Measurements from ENCODE around the gene SEPSECS. TPM values are rescaled to one million over a fixed set of nuclear protein-coding genes. Genes with fewer than 3 reads are reported as not detected.

SEPSECS gene
- total RNA-seq, 2 experiments from 2014 or later: 18.5 to 18.7 TPM

DNA sequence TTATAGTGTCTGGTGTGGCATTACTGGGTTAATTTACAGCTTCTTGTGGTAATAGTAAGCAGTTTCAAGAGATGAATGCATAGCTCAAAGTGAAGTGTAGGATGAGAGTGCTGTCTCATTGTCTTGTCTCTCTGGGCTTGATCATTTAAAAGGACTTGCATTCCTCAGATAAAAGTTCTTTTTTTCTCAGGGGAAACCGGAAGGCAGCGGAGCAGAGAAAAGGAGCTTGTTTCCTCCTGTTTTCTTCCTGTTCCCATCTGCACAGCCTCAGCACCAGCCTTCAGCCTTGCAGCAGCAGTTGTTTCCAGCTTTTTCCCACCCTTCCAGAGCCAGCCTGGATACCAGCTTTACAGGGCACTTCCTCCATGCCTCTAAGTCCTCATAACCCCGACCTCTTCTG is 68.1 kb downstream of the SEPSECS start:
- peaks cover 61% of the 10 kb centered on the region for H3K27me3 Mint-ChIP-seq
- H3K36me3 ChIP-seq (ENCODE audit: insufficient read depth, low read length): no peaks in the 10 kb centered on the region
- peaks cover 6% of the 10 kb centered on the region for H3K4me1 Mint-ChIP-seq (ENCODE audit: low read depth)
- H3K4me3 Mint-ChIP-seq: no peak overlapping the region
- no peaks in the 10 kb centered on the region for H3K36me3 Mint-ChIP-seq (ENCODE audit: low read depth)
- H3K27ac Mint-ChIP-seq: no peak overlapping the region
- no peak overlapping the region for H3K4me3 ChIP-seq (ENCODE audit: low read length)
- POLR2A ChIA-PET: no interaction called here
- TF ChIP-seq, protein P1, sequence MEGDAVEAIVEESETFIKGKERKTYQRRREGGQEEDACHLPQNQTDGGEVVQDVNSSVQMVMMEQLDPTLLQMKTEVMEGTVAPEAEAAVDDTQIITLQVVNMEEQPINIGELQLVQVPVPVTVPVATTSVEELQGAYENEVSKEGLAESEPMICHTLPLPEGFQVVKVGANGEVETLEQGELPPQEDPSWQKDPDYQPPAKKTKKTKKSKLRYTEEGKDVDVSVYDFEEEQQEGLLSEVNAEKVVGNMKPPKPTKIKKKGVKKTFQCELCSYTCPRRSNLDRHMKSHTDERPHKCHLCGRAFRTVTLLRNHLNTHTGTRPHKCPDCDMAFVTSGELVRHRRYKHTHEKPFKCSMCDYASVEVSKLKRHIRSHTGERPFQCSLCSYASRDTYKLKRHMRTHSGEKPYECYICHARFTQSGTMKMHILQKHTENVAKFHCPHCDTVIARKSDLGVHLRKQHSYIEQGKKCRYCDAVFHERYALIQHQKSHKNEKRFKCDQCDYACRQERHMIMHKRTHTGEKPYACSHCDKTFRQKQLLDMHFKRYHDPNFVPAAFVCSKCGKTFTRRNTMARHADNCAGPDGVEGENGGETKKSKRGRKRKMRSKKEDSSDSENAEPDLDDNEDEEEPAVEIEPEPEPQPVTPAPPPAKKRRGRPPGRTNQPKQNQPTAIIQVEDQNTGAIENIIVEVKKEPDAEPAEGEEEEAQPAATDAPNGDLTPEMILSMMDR (IDR thresholded peaks at IDR 0.05): no peak
- peaks cover 9% of the 10 kb centered on the region for H3K4me1 ChIP-seq (ENCODE audit: insufficient read depth, low read length)
- ATAC-seq (ENCODE audit: poor library complexity) (no peak), DNase-seq (no peak)
- intact Hi-C loops (cut with DNase I, micrococcal nuclease): no loop called here
- H3K9me3 ChIP-seq (ENCODE audit: control insufficient read depth in 1 of 2, insufficient read depth in 1 of 2, low read length in 2 of 2): peaks cover 0 to 20% of the 10 kb centered on the region in 2 experiments
- peaks cover 14 to 30% of the 10 kb centered on the region in 2 experiments for H3K27me3 ChIP-seq (ENCODE audit: control insufficient read depth in 1 of 2, insufficient read depth in 2 of 2, low read length in 2 of 2)
- CTCF ChIA-PET: no interaction called here
- no peak overlapping the region for H3K27ac ChIP-seq (ENCODE audit: low read depth in 1 of 2, low read length in 2 of 2)
- H3K9me3 Mint-ChIP-seq: peaks cover 6% of the 10 kb centered on the region

DNA sequence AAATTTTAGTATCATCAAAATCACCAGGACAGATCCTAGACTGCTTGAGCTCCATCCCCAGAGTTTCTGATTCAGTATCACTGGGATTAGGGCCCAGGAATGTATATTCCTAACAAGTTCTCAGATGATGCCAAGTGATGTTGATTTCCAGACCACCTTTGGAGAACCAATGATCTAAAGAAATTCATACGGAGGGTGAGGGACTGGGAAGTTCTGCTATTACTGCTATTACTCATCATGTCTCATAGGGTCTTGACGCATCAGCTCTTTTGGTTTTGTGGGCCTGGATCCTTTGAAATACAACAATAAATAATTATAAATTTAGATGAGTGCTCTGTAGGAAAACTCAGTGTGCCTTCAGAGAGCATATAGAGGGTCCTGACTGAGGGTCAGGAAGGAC is 69.7 kb downstream of the SEPSECS start:
- H3K27ac Mint-ChIP-seq: no peak overlapping the region
- TF ChIP-seq, protein P1 (IDR thresholded peaks at IDR 0.05): no peak
- H3K4me1 ChIP-seq (ENCODE audit: insufficient read depth, low read length): peaks cover 9% of the 10 kb centered on the region
- peaks cover 0 to 12% of the 10 kb centered on the region in 2 experiments for H3K9me3 ChIP-seq (ENCODE audit: control insufficient read depth in 1 of 2, insufficient read depth in 1 of 2, low read length in 2 of 2)
- intact Hi-C loops (cut with DNase I, micrococcal nuclease): no loop called here
- no peaks in the 10 kb centered on the region for H3K36me3 Mint-ChIP-seq (ENCODE audit: low read depth)
- no peak for ATAC-seq (ENCODE audit: poor library complexity)
- H3K36me3 ChIP-seq (ENCODE audit: insufficient read depth, low read length): no peaks in the 10 kb centered on the region
- H3K4me1 Mint-ChIP-seq (ENCODE audit: low read depth): peaks cover 6% of the 10 kb centered on the region
- H3K27me3 Mint-ChIP-seq: peaks cover 69% of the 10 kb centered on the region
- H3K4me3 ChIP-seq (ENCODE audit: low read length): no peak overlapping the region
- no peak for DNase-seq
- CTCF ChIA-PET: no interaction called here
- H3K9me3 Mint-ChIP-seq: peaks cover 6% of the 10 kb centered on the region
- POLR2A ChIA-PET: no interaction called here
- no peak overlapping the region for H3K4me3 Mint-ChIP-seq
- no peak overlapping the region for H3K27ac ChIP-seq (ENCODE audit: low read depth in 1 of 2, low read length in 2 of 2)
- H3K27me3 ChIP-seq (ENCODE audit: control insufficient read depth in 1 of 2, insufficient read depth in 2 of 2, low read length in 2 of 2): peaks cover 15 to 34% of the 10 kb centered on the region in 2 experiments

DNA sequence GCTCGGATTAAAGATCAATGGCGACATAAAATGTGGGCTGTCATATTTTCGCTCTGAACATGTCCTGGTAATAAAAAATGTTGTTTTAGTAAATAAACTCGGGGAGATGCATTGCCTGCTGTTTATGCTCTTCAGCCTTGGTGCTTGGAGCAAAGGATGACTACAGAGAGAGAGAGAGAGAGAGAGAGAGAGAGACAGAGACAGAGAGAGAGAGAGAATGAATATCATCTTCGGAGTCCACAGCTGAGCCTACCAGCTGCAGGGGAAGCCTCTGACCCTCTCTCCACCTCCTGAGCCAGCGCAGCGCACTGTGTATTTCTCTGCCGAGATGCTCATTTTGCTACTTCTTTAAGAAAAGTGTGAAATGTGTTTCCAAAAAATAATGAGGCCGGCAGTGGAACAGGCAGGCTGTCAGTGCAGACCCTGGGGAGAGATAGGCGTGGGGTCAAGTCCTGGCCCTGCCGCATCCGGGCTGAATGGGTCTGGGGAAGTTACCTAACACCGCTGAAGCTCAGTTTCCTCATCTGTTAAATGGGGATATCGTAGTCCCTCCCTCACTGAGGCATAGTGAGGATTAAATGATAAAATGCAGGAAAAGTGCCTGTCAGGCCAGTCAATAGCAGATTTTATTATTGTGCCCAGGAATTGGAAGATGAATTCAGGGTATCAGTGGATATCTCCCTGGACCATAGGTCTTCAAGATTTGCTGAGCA is 71.0 kb downstream of the SEPSECS start:
- H3K4me1 Mint-ChIP-seq (ENCODE audit: low read depth): peaks cover 6% of the 10 kb centered on the region
- intact Hi-C loops (cut with DNase I, micrococcal nuclease): no loop called here
- H3K4me3 Mint-ChIP-seq: no peak overlapping the region

More for the DNA sequence above, 71.0 kb downstream of the SEPSECS start:
- peaks cover 5% of the 10 kb centered on the region for H3K9me3 Mint-ChIP-seq
- Histone ChIP-seq H3K36me3 (ENCODE audit: insufficient read depth, low read length) (no peaks in the 10 kb centered on the region), H3K4me3 (ENCODE audit: low read length) (no peak overlapping the region), H3K27ac (ENCODE audit: low read depth in 1 of 2, low read length in 2 of 2) (no peak overlapping the region), H3K9me3 (ENCODE audit: control insufficient read depth in 1 of 2, insufficient read depth in 1 of 2, low read length in 2 of 2) (peaks cover 0 to 11% of the 10 kb centered on the region in 2 experiments), H3K27me3 (ENCODE audit: control insufficient read depth in 1 of 2, insufficient read depth in 2 of 2, low read length in 2 of 2) (peaks cover 15 to 44% of the 10 kb centered on the region in 2 experiments), H3K4me1 (ENCODE audit: insufficient read depth, low read length) (peaks cover 9% of the 10 kb centered on the region)
- POLR2A ChIA-PET: no interaction called here
- no peaks in the 10 kb centered on the region for H3K36me3 Mint-ChIP-seq (ENCODE audit: low read depth)
- H3K27me3 Mint-ChIP-seq: peaks cover 65% of the 10 kb centered on the region
- TF ChIP-seq, protein P1 (IDR thresholded peaks at IDR 0.05): no peak
- DNase-seq (no peak), ATAC-seq (ENCODE audit: poor library complexity) (no peak)
- no peak overlapping the region for H3K27ac Mint-ChIP-seq
- CTCF ChIA-PET: no interaction called here
